ENCODE results near the gene ANTXR1.

ANTXR1 gene

DNA sequence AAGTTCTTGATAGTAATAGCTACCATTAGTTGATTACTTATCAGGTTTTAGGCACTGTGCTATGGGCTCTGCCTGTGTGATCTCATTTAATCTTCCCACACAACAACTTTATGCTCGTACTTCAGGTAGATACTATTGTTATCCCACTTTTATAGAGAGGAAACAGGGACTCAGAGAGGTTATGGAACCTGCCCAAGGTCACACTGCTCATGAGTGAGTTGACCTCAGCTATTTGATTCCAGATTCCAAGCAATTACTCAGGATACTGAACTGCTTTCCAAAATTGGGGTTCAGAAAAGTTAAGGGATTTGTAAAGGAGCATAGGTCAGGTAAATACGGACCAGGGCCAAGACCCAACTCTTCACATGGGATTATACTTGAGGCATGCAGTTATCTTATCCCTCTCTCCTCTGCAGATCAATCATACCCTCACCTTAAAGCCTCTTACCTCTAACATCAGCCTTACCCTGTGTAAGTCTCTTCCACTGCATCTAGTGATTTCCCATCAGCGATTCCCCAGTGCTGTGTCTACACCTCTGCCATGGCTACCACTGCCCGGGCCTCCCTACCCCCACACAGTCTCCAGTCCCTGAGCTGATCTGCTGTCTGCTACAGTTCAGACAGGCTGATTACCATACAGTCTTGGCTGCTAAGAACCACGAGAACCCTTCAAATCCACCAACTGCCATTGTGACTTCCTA is 74.4 kb downstream of the ANTXR1 start:
- H3K4me3 ChIP-seq (ENCODE audit: low read depth, low read length), result no peak overlapping the region
- no peak for DNase-seq (ENCODE audit: low read depth)
- TF ChIP-seq, protein P1, sequence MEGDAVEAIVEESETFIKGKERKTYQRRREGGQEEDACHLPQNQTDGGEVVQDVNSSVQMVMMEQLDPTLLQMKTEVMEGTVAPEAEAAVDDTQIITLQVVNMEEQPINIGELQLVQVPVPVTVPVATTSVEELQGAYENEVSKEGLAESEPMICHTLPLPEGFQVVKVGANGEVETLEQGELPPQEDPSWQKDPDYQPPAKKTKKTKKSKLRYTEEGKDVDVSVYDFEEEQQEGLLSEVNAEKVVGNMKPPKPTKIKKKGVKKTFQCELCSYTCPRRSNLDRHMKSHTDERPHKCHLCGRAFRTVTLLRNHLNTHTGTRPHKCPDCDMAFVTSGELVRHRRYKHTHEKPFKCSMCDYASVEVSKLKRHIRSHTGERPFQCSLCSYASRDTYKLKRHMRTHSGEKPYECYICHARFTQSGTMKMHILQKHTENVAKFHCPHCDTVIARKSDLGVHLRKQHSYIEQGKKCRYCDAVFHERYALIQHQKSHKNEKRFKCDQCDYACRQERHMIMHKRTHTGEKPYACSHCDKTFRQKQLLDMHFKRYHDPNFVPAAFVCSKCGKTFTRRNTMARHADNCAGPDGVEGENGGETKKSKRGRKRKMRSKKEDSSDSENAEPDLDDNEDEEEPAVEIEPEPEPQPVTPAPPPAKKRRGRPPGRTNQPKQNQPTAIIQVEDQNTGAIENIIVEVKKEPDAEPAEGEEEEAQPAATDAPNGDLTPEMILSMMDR (IDR thresholded peaks at IDR 0.05; ENCODE audit: low read depth, low read length, missing control alignments), result no peak
- in situ Hi-C loops (cut with HindIII; ENCODE audit: low sequenced_read_pairs), result no loop called here

DNA sequence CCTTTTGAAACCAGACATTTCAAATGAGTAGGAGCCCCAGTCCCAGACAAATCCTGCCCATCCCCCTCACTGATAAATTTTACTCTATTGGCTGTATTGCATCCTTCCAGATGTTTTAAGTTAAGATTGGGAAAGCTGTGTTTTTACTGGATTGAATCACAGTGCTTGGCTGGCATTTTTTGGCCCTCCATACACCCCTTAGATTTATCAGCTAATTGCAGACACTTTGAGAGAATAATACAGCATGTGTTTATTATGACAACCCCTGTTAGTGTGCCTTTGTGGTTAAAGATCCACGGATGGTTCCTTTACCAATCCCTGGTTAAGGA is 74.9 kb downstream of the ANTXR1 start:
- in situ Hi-C loops (cut with HindIII; ENCODE audit: low sequenced_read_pairs), result no loop called here
- no peak for DNase-seq (ENCODE audit: low read depth)
- TF ChIP-seq, protein P1 (IDR thresholded peaks at IDR 0.05; ENCODE audit: low read depth, low read length, missing control alignments), result no peak
- no peak overlapping the region for H3K4me3 ChIP-seq (ENCODE audit: low read depth, low read length)

DNA sequence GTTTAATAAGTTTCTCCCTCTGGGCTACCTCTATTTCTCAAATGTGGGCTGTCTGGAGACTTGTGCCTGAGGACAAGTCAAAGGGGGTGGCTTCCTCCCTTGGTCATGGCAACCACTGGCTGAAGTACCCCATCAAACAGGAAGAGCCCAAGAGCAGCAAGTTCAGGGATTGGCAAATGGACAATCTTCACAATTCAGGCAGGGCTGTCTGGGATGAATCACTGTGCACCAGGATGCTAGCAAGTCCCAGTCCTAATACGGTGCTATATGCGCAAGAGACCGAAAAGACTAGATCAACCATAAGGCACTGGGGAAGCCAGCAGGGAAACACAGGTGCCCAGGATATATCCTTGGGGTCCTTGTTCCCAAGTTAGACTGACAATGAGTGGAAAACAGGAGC is 75.5 kb downstream of the ANTXR1 start:
- TF ChIP-seq, protein P1 (IDR thresholded peaks at IDR 0.05; ENCODE audit: low read depth, low read length, missing control alignments), result no peak
- in situ Hi-C loops (cut with HindIII; ENCODE audit: low sequenced_read_pairs), result no loop called here
- DNase-seq (ENCODE audit: low read depth), result no peak

DNA sequence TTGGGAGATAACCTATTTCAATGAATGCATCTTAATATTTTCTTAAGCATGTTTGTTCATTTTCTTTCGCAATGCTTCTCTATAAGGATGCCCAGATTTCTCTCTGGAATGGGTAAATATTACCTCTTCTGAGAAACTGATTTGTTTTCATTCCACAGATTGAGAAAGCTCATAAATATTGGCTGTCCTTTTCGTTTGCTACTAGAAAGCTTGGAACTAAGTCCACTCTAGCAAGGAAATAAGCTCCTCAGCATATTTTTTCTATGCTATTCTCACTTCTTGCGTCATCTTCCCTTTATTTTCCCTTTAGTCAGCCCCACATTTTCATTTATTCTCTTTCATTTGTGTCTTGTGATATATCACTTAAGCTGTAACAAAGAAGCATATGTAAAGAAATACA is 76.3 kb downstream of the ANTXR1 start:
- in situ Hi-C loops (cut with HindIII; ENCODE audit: low sequenced_read_pairs), result no loop called here

More for the DNA sequence above, 75.5 kb downstream of the ANTXR1 start:
- H3K4me3 ChIP-seq (ENCODE audit: low read depth, low read length), result no peak overlapping the region

DNA sequence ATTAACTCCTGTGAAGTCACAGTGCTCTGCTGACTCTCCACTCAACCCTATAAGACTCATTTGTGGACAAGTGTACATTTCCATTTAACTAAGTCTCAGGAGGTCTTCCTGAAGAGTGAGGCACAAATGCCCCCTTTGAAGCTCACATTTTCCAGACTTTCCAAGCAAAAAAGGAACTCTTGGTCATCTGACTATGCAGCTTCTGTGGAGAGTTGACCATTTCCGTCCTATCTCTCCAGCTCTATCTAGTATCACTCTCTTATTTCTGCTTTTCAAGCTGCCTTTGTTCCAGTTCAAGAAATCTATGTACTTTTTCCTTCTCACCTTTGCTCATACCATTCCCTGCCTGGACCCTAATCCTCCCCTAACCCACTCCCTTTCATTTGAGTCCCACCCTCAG is 77.0 kb downstream of the ANTXR1 start:
- in situ Hi-C loops (cut with HindIII; ENCODE audit: low sequenced_read_pairs), result no loop called here
- TF ChIP-seq, protein P1 (IDR thresholded peaks at IDR 0.05; ENCODE audit: low read depth, low read length, missing control alignments), result no peak
- DNase-seq (ENCODE audit: low read depth), result no peak
- H3K4me3 ChIP-seq (ENCODE audit: low read depth, low read length), result no peak overlapping the region

More for the DNA sequence above, 76.3 kb downstream of the ANTXR1 start:
- TF ChIP-seq, protein P1 (IDR thresholded peaks at IDR 0.05; ENCODE audit: low read depth, low read length, missing control alignments), result no peak
- no peak overlapping the region for H3K4me3 ChIP-seq (ENCODE audit: low read depth, low read length)
- no peak for DNase-seq (ENCODE audit: low read depth)

DNA sequence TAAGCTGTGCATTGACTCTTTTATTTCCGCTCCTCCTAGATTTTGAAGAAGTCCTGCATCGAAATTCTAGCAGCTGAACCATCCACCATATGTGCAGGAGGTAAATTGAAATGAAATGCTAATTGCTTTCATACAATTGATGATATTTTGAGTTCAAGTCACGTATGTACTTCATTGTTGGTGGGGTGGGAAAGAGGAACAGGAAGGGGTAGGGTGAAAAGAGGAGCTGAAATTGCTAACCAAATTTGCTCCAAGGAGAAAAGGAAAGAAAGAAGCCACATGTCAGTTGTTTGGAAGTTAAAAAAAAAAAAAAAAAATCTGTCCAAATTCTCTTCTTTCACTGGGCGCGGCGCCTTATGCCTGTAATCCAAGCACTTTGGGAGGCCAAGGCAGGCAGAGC is 77.8 kb downstream of the ANTXR1 start:
- no peak for DNase-seq (ENCODE audit: low read depth)
- TF ChIP-seq, protein P1 (IDR thresholded peaks at IDR 0.05; ENCODE audit: low read depth, low read length, missing control alignments), result no peak
- in situ Hi-C loops (cut with HindIII; ENCODE audit: low sequenced_read_pairs), result no loop called here
- no peak overlapping the region for H3K4me3 ChIP-seq (ENCODE audit: low read depth, low read length)
